SU-DHL-6 (cell line): ENCODE data around the gene WFIKKN1.

ENCODE experiments used
- H2AFZ ChIP-seq: fragments of 200-600 bp; sonication (generic); 2 replicates; pipeline ENCODE4 v1.6.1; 2014; ENCODE audit warnings: low read depth, mild to moderate bottlenecking, moderate library complexity, mixed read lengths, antibody characterized with exemption, low read length; ENCODE audit not compliant: severe bottlenecking
- H3F3A ChIP-seq: fragments of 200-600 bp; shearing (Covaris generic); 2 replicates; pipeline ENCODE4 v1.6.0; 2016; ENCODE audit warnings: antibody characterized with exemption, mild to moderate bottlenecking; ENCODE audit not compliant: insufficient read depth
- H3K27ac ChIP-seq: fragments of 200-600 bp; sonication (generic); 2 replicates; pipeline ENCODE4 v1.5.1; 2016; ENCODE audit warnings: low read depth, mild to moderate bottlenecking, low read length, moderate library complexity, mixed read lengths
- H3K27me3 ChIP-seq: fragments of 200-600 bp; sonication (generic), shearing (Covaris generic); 2 replicates; pipeline ENCODE4 v1.6.0; 2014; ENCODE audit warnings: mild to moderate bottlenecking, low read length
- H3K36me3 ChIP-seq: fragments of 200-600 bp; sonication (generic); 2 replicates; pipeline ENCODE4 v1.6.1; 2014; ENCODE audit warnings: mild to moderate bottlenecking, low read length, mixed read lengths
- H3K4me2 ChIP-seq: fragments of 300-600, 200-600 bp; shearing (Covaris generic), sonication (generic); 2 replicates; pipeline ENCODE4 v1.6.0; 2014; ENCODE audit warnings: low read length, low read depth, mild to moderate bottlenecking; ENCODE audit not compliant: poor library complexity, severe bottlenecking
- H3K4me3 ChIP-seq: fragments of 200-600 bp; sonication (generic); 2 replicates; pipeline ENCODE4 v1.5.1; 2014; ENCODE audit warnings: antibody characterized with exemption, low read length, mild to moderate bottlenecking, mixed read lengths; ENCODE audit not compliant: insufficient read depth, poor library complexity, severe bottlenecking
- H3K79me2 ChIP-seq: fragments of 200-600 bp; sonication (generic); 2 replicates; pipeline ENCODE4 v1.6.1; 2014; ENCODE audit warnings: mild to moderate bottlenecking, low read length, moderate library complexity; ENCODE audit not compliant: insufficient read depth
- H3K9ac ChIP-seq: fragments of 200-600 bp; sonication (generic); 2 replicates; pipeline ENCODE4 v1.7.0; 2014; ENCODE audit warnings: mild to moderate bottlenecking, low read length
- H3K9me2 ChIP-seq: fragments of 200-600 bp; sonication (generic); replicated peaks from 2 replicates; pipeline ENCODE4 v1.6.1; 2014; ENCODE audit warnings: low read length; ENCODE audit not compliant: insufficient read depth
- H3K9me3 ChIP-seq: fragments of 200-600 bp; sonication (generic); 2 replicates; pipeline ENCODE4 v1.6.1; 2014; ENCODE audit warnings: low read length, mixed read lengths; ENCODE audit not compliant: insufficient read depth
- H4K20me1 ChIP-seq: fragments of 200-600 bp; sonication (generic); 2 replicates; pipeline ENCODE4 v1.6.1; 2014; ENCODE audit warnings: low read depth, mild to moderate bottlenecking, antibody characterized with exemption, low read length, moderate library complexity, mixed read lengths
- CTCF ChIP-seq: fragments of 200-600 bp; sonication (generic); IDR thresholded peaks from one replicate; pipeline ENCODE4 v1.5.1; 2017; ENCODE audit warnings: antibody characterized with exemption, mild to moderate bottlenecking, low read length, moderate library complexity; ENCODE audit not compliant: insufficient read depth, poor library complexity, severe bottlenecking
- EZH2phosphoT487 ChIP-seq: fragments of 200-600 bp; sonication (generic), shearing (Covaris generic); conservative IDR thresholded peaks from 2 replicates; pipeline ENCODE4 v1.6.1; 2018; ENCODE audit warnings: mild to moderate bottlenecking, antibody characterized with exemption, low read length, moderate library complexity, mixed read lengths

The WFIKKN1 gene

GRCh38 chr16:631808-632358 lies 1.1 kb downstream of the WFIKKN1 start:
- H3K9me2 ChIP-seq = no peaks in the 10 kb centered on the region
- TF ChIP-seq CTCF (no peak), EZH2phosphoT487 (no peak)
- no peaks in the 10 kb centered on the region for H4K20me1 ChIP-seq

GRCh38 chr16:632486-633335 lies 1.9 kb downstream of the WFIKKN1 start:
- H3K36me3 ChIP-seq = no peaks in the 10 kb centered on the region
- no peaks in the 10 kb centered on the region for H3K9me3 ChIP-seq
- H3K9ac ChIP-seq = no peak overlapping the region
- no peaks in the 10 kb centered on the region for H3K27me3 ChIP-seq
- no peak for TF ChIP-seq CTCF
- no peak for TF ChIP-seq EZH2phosphoT487
- no peak overlapping the region for H3K4me3 ChIP-seq
- H3K9me2 ChIP-seq = no peaks in the 10 kb centered on the region
- H3K79me2 ChIP-seq = no peaks in the 10 kb centered on the region
- no peak overlapping the region for H3K4me2 ChIP-seq
- no peaks in the 10 kb centered on the region for H4K20me1 ChIP-seq
- H3K27ac ChIP-seq = no peak overlapping the region
- H2AFZ ChIP-seq = no peak overlapping the region
- H3F3A ChIP-seq = no peaks in the 10 kb centered on the region; the same call in 1 of the 2 replicates

More at GRCh38 chr16:631808-632358, 1.1 kb downstream of the WFIKKN1 start:
- no peak overlapping the region for H2AFZ ChIP-seq
- no peak overlapping the region for H3K9ac ChIP-seq
- H3K36me3 ChIP-seq = no peaks in the 10 kb centered on the region
- H3K4me2 ChIP-seq = no peak overlapping the region
- H3K4me3 ChIP-seq = no peak overlapping the region
- no peaks in the 10 kb centered on the region for H3K9me3 ChIP-seq
- no peaks in the 10 kb centered on the region; the same call in 1 of the 2 replicates for H3F3A ChIP-seq
- H3K79me2 ChIP-seq = no peaks in the 10 kb centered on the region
- no peak overlapping the region for H3K27ac ChIP-seq
- H3K27me3 ChIP-seq = no peaks in the 10 kb centered on the region

- H3K9ac ChIP-seq = no peak overlapping the region
- H3K27me3 ChIP-seq = no peaks in the 10 kb centered on the region
- no peaks in the 10 kb centered on the region for H3K36me3 ChIP-seq
- no peaks in the 10 kb centered on the region; the same call in 1 of the 2 replicates for H3F3A ChIP-seq
- H3K9me2 ChIP-seq = no peaks in the 10 kb centered on the region
- no peak overlapping the region for H3K4me2 ChIP-seq
- H4K20me1 ChIP-seq = no peaks in the 10 kb centered on the region
- H3K79me2 ChIP-seq = no peaks in the 10 kb centered on the region
- H2AFZ ChIP-seq = no peak overlapping the region
- H3K9me3 ChIP-seq = no peaks in the 10 kb centered on the region
- TF ChIP-seq CTCF (no peak), EZH2phosphoT487 (no peak)
- H3K4me3 ChIP-seq = no peak overlapping the region
- no peak overlapping the region for H3K27ac ChIP-seq
Measured at GRCh38 chr16:633336-634050, 2.7 kb downstream of the WFIKKN1 start.
